ENCODE data around the gene SND1. TPM values are rescaled to one million over a fixed set of nuclear protein-coding genes. Genes with fewer than 3 reads are reported as not detected.

Gene SND1
- 218 and 225 TPM in 2 replicates for total RNA-seq (2021)
- long read RNA-seq, transcript SND1-201 (24 exons, 3,476 nt): major isoform, 2,031 of 2,286 reads
- long read RNA-seq, partial matches to known transcripts: 142 of 2,286 reads
- long read RNA-seq, other reads (novel, unspliced or antisense): 110 of 2,286 reads

- peak within 1 kb of the TSS; percentile 90 for H3K14ac ChIP-seq (ENCODE audit: insufficient read depth, low read length)
- DNase-seq: peak; percentile 100
- H3K56ac ChIP-seq (ENCODE audit: insufficient read length, low read depth, low read length): no peak within 1 kb of the TSS
- Mint-ChIP-seq H3K27ac (peak within 1 kb of the TSS; percentile 98 to 99 (median 99)), H3K4me3 (peak within 1 kb of the TSS; percentile 99 to 100), H3K36me3 (ENCODE audit: insufficient read depth in 1 of 3, low read depth in 3 of 3) (peaks cover 1 to 15% (median 4%) of the 10 kb centered on the region in 3 experiments; a peak in 5 of 7 replicates), H3K27me3 (ENCODE audit: low read depth) (no peaks in the 10 kb centered on the region), H3K9me3 (no peaks in the 10 kb centered on the region), H3K4me1 (peaks cover 37 to 38% of the 10 kb centered on the region in 2 experiments)
- H3K23me2 ChIP-seq (ENCODE audit: insufficient read length, low read depth, low read length, poor library complexity, severe bottlenecking): peaks cover 5% of the 10 kb centered on the region
- TF ChIP-seq, protein P1, sequence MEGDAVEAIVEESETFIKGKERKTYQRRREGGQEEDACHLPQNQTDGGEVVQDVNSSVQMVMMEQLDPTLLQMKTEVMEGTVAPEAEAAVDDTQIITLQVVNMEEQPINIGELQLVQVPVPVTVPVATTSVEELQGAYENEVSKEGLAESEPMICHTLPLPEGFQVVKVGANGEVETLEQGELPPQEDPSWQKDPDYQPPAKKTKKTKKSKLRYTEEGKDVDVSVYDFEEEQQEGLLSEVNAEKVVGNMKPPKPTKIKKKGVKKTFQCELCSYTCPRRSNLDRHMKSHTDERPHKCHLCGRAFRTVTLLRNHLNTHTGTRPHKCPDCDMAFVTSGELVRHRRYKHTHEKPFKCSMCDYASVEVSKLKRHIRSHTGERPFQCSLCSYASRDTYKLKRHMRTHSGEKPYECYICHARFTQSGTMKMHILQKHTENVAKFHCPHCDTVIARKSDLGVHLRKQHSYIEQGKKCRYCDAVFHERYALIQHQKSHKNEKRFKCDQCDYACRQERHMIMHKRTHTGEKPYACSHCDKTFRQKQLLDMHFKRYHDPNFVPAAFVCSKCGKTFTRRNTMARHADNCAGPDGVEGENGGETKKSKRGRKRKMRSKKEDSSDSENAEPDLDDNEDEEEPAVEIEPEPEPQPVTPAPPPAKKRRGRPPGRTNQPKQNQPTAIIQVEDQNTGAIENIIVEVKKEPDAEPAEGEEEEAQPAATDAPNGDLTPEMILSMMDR (conservative IDR thresholded peaks at IDR 0.05): no peak
- H3K79me2 ChIP-seq (ENCODE audit: insufficient read depth, low read length): peaks cover 40% of the 10 kb centered on the region; the same call in 1 of the 2 replicates
- H3K23ac ChIP-seq (ENCODE audit: insufficient read length, low read depth, low read length): no peak within 1 kb of the TSS
- peak within 1 kb of the TSS; percentile 90 for H3K9ac ChIP-seq (ENCODE audit: extremely low read depth, insufficient read length, low read length)
- no peak within 1 kb of the TSS for H4K91ac ChIP-seq (ENCODE audit: insufficient read length, low read depth, low read length)
- H3K9me3 ChIP-seq (ENCODE audit: control insufficient read depth, low read depth, low read length): no peaks in the 10 kb centered on the region
- H3K4me1 ChIP-seq (ENCODE audit: insufficient read depth, low read length): no peaks in the 10 kb centered on the region; the same call in 1 of the 2 replicates
- H2AK5ac ChIP-seq (ENCODE audit: insufficient read length, low read length): no peak within 1 kb of the TSS
- no peak within 1 kb of the TSS for H2BK12ac ChIP-seq (ENCODE audit: insufficient read length, low read depth, low read length)
- no peak within 1 kb of the TSS; the same call in 1 of the 2 replicates for H3K4ac ChIP-seq (ENCODE audit: low read depth, low read length)
- no peak within 1 kb of the TSS for H2AFZ ChIP-seq (ENCODE audit: low read length)
- no peak within 1 kb of the TSS for H2BK15ac ChIP-seq (ENCODE audit: low read depth, low read length)
- no peaks in the 10 kb centered on the region for H4K20me1 ChIP-seq (ENCODE audit: control insufficient read depth, insufficient read depth, insufficient read length)
- peak within 1 kb of the TSS; percentile 19 for H3K27ac ChIP-seq (ENCODE audit: insufficient read length, low read depth, low read length)
- no peak within 1 kb of the TSS for H2BK120ac ChIP-seq (ENCODE audit: low read depth, low read length, poor library complexity, severe bottlenecking)
- no CpG with 5 or more reads among the region's 67 CpGs for WGBS (ENCODE audit: extremely low coverage, insufficient read length, low lambda C conversion rate)
- H4K8ac ChIP-seq (replicated peaks; ENCODE audit: insufficient read length, low read depth, low read length): peak within 1 kb of the TSS; percentile 6
- peak within 1 kb of the TSS; percentile 75 for H3K18ac ChIP-seq (ENCODE audit: insufficient read length, low read depth, low read length)
- H3K4me2 ChIP-seq (ENCODE audit: insufficient read depth, insufficient read length, low read length): peak within 1 kb of the TSS; percentile 94
- no peaks in the 10 kb centered on the region for H3K27me3 ChIP-seq (ENCODE audit: insufficient read depth, low read length)
- no peak within 1 kb of the TSS for H2BK20ac ChIP-seq (ENCODE audit: low read depth, low read length, poor library complexity, severe bottlenecking)
- peaks cover 3% of the 10 kb centered on the region for H3K79me1 ChIP-seq (ENCODE audit: insufficient read depth, low read depth, low read length, poor library complexity, severe bottlenecking)
- H2BK5ac ChIP-seq (ENCODE audit: insufficient read length, low read length): no peak within 1 kb of the TSS
- H3T11ph ChIP-seq (ENCODE audit: low read length): no peak within 1 kb of the TSS
- peak within 1 kb of the TSS; percentile 23 for H4K5ac ChIP-seq (ENCODE audit: insufficient read length, low read depth, low read length)
Measured at GRCh38 chr7:127651556-127652332, at the start of gene SND1. Gene SND1, plus strand, starts transcription at chr7:127652194. Its CDS starts 180 bp downstream, at chr7:127652374.

Data from H9 (cell line).